RPMI7951 (cell line): ENCODE data around the gene CFAP91. TPM values are rescaled to one million over a fixed set of nuclear protein-coding genes. Genes with fewer than 3 reads are reported as not detected.

Experiments
- DNase-seq: peaks from one replicate; pipeline ENCODE4 v3.0.0-alpha.2; 2012; ENCODE audit warnings: low read depth
- total RNA-seq: library from RNA; depleted of rRNA; stranded (reverse); fragments of >200 nt; shearing (Covaris generic); gene quantifications from 2 replicates; pipeline ENCODE4 v1.2.3, GENCODE V29; 2014; rRNA removed

The CFAP91 gene
- total RNA-seq, result not detected in 2 replicates

DNA sequence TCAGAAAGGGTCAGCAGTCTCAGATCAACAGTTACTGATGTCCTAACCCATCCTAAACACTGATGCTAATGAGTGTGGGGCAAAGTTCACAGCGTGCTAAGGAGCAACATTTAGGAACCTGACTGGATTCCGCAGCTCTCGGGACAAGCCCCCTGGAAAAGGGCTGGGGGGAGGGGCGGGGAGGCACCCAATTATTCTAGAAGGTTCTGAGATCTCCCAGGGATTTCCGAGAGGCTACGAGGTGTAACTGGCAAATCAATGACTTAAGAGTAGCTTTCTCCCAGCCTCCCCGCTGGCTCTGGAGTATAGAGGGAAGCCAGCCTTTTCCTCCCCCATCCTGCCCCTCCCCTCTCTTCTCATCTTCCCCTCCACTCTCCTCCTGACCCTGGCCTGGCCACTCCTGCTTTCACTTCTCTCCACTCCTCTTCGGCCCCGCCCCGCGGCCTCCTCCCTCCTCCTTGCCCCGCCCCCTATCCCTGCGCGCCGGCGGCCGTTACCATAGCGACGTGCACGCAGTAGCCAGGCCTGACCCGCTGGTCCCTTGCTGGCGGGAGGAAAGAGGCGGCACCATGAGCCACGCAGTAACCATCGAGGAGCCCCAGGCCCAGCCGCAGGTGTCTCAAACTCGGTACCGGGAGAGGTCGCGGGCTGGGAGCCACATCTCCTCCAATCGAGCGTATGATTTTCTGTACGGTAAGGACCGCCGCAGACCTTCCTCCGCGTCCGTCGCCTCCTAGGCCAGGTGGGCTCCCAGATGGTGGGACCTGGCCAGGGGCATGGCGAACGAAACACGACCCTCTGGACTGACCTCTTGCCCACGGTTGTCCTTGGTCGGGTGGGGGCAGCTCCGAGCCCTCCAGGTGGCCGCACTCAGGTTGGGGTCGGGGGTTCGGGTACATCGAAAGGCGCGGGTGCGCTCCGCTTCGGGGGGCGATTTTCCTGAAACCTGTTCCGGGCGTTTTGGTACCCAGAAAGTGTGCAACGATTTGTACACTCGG, at the start of gene CFAP91:
TSS of gene CFAP91 (plus strand) at position 493 of the 998 bp plus-strand sequence. CDS start at position 570, 77 bp downstream.
- DNase-seq, result peak; percentile 91

- DNase-seq, result no peak
Measured at GRCh38 chr3:119653876-119654275, 48.9 kb upstream of the CFAP91 start.

DNA sequence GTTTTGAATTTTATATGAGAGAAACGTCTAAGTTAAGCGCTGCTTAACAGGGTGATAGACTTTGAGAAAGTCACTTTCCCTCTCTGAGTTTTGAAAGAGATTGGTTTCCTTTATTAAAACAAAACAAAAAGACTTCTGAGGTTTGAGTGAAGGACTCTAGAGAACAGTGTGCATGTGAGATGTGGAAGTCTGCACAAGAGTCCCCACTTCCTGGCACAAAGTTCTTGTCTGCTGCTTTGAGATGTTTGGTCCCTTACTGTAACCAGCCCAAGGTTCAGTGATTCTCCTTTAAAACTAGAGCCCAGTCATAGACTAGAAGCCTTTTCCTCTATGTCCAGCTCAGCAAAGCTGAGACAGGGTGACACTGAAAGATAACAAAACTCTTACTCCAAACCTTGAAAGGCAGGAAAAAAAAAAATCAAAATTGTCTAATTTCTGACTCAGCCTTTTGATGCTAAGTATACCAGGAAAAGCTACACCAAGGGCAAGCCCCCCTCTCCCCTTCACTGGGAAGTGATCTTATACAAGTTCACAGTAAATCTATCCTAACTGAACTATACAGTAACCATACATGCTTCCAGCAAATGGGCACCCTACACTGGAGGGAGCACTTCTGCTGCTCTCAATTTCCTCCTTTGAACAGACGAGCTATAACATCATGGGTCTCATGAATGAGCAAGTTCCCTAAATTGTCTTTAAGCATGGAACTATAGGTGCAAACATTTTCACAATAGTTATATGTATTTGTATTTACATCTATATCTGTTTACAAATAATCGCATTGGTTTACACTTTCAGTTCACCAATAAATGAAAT, 44.7 kb upstream of the CFAP91 start:
- DNase-seq, result no peak

DNA sequence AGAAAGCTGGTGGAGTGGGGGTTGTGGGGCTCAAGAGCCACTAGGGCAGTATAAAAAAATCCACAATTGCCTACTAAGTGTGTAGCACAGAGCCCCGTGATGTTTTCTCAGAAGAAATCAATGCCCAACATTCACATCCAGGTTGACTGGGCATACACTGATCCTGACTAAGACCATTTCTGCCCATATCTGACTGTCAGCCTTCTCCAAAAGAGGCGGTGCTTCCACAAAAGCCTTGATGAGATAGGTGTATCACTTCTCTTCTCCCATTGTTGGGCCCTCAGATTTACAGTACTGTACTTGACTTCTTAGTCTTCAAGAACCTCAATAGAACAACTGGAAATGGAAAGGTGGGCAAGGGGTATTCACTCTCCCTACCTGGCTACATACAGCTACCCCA, 43.8 kb upstream of the CFAP91 start:
- DNase-seq, result no peak

- no peak for DNase-seq
Measured at GRCh38 chr3:119659606-119660291, 43.1 kb upstream of the CFAP91 start.

DNA sequence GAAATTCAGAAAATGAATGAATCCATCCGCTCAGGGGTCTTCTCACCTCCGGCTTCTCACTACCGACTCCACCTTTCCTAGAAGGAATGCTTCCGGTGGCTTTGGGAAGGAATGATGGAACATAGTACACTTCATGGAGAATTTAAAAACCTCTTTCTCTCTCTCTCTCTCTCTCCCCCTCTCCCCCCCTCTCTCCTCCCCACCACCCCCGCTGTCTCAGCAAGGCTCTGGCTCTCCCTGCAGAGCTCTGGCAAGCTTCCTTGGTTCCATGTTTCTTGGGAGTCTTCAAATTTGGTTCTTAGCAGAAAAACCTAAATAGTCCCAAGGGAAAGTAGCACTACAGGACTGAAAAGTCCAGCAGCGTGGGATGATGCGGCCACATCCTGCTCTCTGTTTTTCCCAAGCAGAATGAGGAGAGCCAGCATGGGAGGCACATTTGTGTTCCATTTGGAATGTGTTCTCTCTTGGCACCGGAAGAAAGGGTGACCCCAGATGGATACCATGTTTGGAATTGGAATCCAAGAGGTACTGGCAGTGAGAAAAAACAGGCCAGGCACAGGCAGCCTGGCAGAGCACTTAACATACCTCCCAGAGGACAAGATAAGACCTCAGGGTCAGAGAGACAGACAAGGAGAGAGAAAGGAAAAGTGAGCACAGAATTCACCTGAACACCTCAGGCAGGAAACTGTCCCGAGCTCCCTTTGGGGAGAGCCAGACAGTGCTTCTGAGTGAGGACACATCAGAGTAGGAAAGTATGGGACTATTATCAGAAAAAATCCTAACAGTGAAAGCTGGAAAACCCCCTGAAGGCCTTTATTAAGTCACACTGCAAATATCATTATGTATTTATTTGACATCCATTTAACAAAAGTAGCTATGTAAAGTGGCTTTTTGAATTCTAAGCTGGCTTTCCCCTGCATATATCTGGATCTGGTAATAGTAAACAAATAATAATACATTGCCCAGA, 42.1 kb upstream of the CFAP91 start, which contains the start of gene POPDC2:
TSS of gene POPDC2 (minus strand) at position 116 of the 967 bp plus-strand sequence. CDS start 166 bp downstream, outside the sequence.
- DNase-seq, result no peak

- DNase-seq, result peak; percentile 61
Measured at GRCh38 chr3:119662604-119663373, 40.0 kb upstream of the CFAP91 start.

DNA sequence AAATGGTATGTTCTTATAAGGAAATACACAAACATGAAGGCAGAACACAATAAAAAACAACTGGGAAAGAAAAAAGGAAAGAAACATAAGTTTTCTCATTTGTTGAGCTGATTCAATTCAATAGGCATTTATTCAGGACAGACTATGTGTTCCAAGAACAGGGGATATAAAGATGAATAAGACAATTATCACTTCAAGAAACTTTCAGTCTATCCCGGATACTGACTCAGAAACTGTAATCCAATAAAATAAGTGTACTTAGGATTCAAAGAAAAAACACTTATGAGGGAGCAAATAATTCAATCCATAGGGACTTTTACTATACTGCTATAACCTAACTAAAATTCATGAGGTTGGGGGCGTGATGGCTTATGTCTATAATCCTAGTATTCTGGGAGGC, 38.9 kb upstream of the CFAP91 start:
- peak; percentile 18 for DNase-seq

GRCh38 chr3:119664370-119664769, 38.5 kb upstream of the CFAP91 start:
- DNase-seq, result no peak

DNA sequence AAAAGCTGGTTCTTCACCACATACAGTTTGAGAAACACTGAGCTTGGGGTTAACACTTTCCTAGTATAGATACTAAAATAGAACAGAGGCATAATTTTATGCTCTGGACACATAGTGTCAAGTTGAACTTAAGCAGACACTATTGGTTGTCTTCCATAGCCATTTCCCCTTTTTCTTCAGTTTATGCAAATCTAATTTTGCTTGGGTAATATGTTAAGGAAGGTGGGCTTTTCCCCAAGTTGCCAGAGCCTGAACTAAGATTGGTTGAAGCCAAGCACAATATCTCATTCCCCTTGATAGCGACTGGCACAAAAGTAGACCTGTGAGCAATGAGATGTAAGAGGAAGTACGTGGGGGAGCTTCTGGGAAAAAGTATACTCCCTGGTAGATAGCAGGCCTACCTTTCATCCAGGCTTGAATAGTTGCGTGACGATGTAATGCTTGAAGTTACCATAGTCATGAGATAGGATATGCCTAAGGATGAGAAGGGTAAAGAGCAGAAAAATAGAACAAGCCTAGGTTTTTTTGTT, 37.9 kb upstream of the CFAP91 start:
- no peak for DNase-seq

DNA sequence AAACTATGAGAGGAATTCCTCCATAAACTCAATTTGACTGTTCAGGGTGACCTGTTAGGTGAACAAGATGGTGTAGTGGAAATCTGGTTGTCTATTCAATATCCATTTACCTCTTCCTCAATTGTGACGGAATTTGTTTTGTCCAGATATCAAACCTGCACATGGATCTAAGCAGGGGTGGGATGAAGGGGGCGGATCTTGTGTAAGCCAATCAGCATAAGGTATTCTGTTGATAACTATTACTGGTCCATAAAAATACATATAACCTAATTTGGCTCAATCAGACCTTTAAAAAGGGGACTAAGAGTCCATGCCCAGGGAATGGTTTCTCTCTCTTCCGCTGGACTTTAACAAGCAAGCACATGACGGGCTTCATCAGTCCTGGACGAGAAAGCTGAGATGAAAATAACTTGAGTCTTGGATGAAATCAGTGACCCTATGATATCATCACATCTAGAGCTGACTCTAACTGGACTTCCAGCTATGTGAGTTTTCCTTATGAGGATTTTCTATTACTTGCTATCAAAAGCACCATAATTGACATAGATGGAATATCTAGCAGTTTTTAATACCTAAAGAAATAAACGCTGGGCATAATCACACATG, 36.8 kb upstream of the CFAP91 start:
- no peak for DNase-seq

- peak; percentile 55 for DNase-seq
Measured at GRCh38 chr3:119669906-119670570, 32.8 kb upstream of the CFAP91 start.

- no peak for DNase-seq
Measured at GRCh38 chr3:119672776-119673175, 30.0 kb upstream of the CFAP91 start.

DNA sequence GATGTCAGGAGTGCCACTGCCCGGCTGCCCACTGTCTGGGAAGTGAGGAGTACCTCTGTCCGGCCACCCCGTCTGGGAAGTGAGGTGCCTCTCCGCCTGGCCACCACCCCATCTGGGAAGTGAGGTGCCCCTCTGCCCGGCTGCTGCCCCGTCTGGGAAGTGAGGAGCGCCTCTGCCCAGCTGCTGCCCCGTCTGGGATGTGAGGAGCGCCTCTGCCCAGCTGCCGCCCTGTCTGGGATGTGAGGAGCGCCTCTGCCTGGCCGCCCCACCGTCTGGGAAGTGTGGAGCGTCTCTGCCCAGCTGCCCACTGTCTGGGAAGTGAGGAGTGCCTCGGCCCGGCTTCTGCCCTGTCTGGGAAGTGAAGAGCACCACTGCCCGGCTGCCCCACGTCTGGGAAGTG, 28.9 kb upstream of the CFAP91 start:
- no peak for DNase-seq

- DNase-seq, result no peak
Measured at GRCh38 chr3:119675188-119675874, 27.5 kb upstream of the CFAP91 start.

GRCh38 chr3:119676020-119676419, 26.8 kb upstream of the CFAP91 start:
- DNase-seq, result no peak

DNA sequence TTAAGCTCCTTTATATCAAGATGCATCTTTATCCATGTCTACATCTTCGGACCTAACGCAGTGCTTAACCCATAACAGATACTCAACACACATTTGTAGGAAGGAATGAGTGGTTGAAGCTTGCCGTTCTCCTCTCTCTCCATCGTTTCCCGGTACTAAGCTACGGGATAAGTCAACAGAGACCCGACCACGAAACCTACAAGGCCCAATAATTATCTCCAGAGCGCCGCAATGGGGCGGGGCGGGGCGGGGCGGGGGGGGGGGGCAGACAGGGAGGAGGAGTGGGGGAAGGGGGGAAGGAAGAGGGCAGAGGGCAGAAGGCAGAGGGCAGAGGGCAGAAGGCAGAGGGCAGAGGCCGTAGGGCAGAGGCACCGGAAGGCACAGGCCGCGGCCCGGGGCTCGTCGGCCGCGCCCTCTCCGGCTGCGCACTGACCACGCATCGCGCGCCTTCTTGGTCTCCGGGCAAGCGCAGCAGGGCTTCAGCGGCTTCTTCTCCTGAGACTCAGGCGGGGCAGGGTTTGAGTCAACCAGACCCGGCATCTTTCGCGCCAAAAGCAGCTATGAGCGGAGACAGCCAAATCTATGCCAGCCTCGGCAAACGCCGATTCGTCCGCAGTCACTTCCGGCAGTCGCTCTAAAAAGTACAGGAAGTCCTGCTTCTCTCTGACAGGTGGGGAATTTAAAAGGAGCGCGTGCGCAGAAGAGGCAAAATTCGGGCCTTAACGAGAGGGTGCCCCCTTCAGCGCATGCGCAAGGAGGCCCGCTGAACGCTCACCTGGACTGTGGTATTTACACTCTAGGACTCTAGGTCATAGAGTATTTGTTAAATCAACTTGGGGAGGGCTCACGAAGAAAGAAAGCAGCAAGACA, 25.8 kb upstream of the CFAP91 start, which contains the start of gene COX17:
TSS of gene COX17 (minus strand) at position 636 of the 870 bp plus-strand sequence. CDS start at position 540, 96 bp downstream.
- DNase-seq, result peak; percentile 95
